ENCODE measurements around the gene ANKFY1.

GRCh38 chr17:4148611-4149308 is 115.0 kb downstream of the ANKFY1 start:
- TF ChIP-seq ZC3H10 (CRISPR knock-in tag; IDR thresholded peaks at IDR 0.05) (no peak), CSDC2 (CRISPR knock-in tag; IDR thresholded peaks at IDR 0.05) (no peak), ZFP3 (CRISPR knock-in tag; IDR thresholded peaks at IDR 0.05) (no peak), TSHZ2 (CRISPR knock-in tag; IDR thresholded peaks at IDR 0.05) (no peak), ARNTL (CRISPR knock-in tag; IDR thresholded peaks at IDR 0.05; ENCODE audit: borderline replicate concordance, low read depth) (no peak), ZNF565 (CRISPR knock-in tag; conservative IDR thresholded peaks at IDR 0.05; ENCODE audit: low read depth) (no peak), OSR1 (CRISPR knock-in tag; IDR thresholded peaks at IDR 0.05) (no peak), TCF4 (CRISPR knock-in tag; IDR thresholded peaks at IDR 0.05; ENCODE audit: borderline replicate concordance) (no peak), ZNF70 (CRISPR knock-in tag; IDR thresholded peaks at IDR 0.05) (no peak), ZFP30 (CRISPR knock-in tag; IDR thresholded peaks at IDR 0.05) (no peak), CREB5 (CRISPR knock-in tag; IDR thresholded peaks at IDR 0.05; ENCODE audit: low read depth) (no peak), PATZ1 (CRISPR knock-in tag; IDR thresholded peaks at IDR 0.05; ENCODE audit: borderline replicate concordance) (no peak), ZNF8 (CRISPR knock-in tag; IDR thresholded peaks at IDR 0.05) (no peak)

Measured in SK-N-SH treated with all-trans-retinoic acid at 6 μM for 48 hours (cell line).